ENCODE data around the gene PRSS16. TPM values are rescaled to one million over a fixed set of nuclear protein-coding genes. Genes with fewer than 3 reads are reported as not detected.

The PRSS16 gene
- total and polyA plus RNA-seq, 9 of the 15 experiments (the other 6 are each of a cell fraction or from before 2014, with no cell fraction given) = 4.5 to 21.3 (median 12.1) TPM

DNA sequence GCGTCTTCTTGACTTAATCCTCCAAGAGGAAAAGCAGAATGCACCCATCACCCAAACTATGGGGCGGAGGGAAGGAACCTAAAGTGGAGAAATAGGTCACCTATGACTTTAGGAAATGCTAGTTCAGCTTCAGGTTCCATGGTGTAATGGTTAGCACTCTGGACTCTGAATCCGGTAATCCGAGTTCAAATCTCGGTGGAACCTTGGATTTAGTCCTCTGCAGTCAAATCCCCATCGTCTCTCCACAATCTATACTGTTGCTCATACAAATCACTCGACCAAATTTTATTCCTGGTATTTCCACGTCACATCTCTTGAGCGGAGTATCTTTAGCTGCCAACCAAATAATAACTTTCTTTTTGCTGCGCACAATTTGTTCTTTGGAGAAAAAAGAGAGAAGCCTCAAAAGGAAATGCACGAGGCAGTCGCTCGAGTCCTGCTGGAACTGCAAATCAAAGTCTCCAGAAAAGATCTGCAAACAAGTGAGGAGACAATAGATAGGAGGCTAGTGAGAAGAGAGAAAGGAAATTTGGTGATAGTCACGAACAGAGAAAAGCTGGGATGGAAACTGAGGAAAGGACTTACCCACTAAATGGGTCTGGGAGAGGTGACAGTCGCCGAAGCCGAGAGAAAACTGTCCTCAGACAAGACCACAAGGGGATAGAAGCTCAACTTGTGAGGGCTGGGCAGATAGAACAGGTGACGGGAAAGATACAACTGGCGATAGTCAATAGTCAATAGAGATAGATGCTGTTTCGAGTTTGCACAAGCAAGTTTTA, 48.0 kb downstream of the PRSS16 start (continued):
- TF ChIP-seq ETV6 (IDR thresholded peaks at IDR 0.05; ENCODE audit: borderline replicate concordance in 1 of 2, low read depth in 2 of 2, low read length in 1 of 2) = no peak
- TF ChIP-seq ETV6 (CRISPR knock-in tag; IDR thresholded peaks at IDR 0.05; ENCODE audit: borderline replicate concordance) = no peak
- TF ChIP-seq SMARCC2 (IDR thresholded peaks at IDR 0.05; ENCODE audit: low read depth) = no peak
- TF ChIP-seq, protein P1, sequence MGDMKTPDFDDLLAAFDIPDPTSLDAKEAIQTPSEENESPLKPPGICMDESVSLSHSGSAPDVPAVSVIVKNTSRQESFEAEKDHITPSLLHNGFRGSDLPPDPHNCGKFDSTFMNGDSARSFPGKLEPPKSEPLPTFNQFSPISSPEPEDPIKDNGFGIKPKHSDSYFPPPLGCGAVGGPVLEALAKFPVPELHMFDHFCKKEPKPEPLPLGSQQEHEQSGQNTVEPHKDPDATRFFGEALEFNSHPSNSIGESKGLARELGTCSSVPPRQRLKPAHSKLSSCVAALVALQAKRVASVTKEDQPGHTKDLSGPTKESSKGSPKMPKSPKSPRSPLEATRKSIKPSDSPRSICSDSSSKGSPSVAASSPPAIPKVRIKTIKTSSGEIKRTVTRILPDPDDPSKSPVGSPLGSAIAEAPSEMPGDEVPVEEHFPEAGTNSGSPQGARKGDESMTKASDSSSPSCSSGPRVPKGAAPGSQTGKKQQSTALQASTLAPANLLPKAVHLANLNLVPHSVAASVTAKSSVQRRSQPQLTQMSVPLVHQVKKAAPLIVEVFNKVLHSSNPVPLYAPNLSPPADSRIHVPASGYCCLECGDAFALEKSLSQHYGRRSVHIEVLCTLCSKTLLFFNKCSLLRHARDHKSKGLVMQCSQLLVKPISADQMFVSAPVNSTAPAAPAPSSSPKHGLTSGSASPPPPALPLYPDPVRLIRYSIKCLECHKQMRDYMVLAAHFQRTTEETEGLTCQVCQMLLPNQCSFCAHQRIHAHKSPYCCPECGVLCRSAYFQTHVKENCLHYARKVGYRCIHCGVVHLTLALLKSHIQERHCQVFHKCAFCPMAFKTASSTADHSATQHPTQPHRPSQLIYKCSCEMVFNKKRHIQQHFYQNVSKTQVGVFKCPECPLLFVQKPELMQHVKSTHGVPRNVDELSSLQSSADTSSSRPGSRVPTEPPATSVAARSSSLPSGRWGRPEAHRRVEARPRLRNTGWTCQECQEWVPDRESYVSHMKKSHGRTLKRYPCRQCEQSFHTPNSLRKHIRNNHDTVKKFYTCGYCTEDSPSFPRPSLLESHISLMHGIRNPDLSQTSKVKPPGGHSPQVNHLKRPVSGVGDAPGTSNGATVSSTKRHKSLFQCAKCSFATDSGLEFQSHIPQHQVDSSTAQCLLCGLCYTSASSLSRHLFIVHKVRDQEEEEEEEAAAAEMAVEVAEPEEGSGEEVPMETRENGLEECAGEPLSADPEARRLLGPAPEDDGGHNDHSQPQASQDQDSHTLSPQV (IDR thresholded peaks at IDR 0.05) = peak; percentile 84
- TF ChIP-seq TEAD4 (IDR thresholded peaks at IDR 0.05; ENCODE audit: low read length) = peak; percentile 86
- TF ChIP-seq TEAD4 (CRISPR knock-in tag; IDR thresholded peaks at IDR 0.05; ENCODE audit: borderline replicate concordance) = no peak
- TF ChIP-seq NR4A1 (CRISPR knock-in tag; IDR thresholded peaks at IDR 0.05) = no peak
- TF ChIP-seq NR4A1 (tag; IDR thresholded peaks at IDR 0.05) = peak; percentile 50; the same call in 1 of the 2 replicates
- TF ChIP-seq, protein P2, sequence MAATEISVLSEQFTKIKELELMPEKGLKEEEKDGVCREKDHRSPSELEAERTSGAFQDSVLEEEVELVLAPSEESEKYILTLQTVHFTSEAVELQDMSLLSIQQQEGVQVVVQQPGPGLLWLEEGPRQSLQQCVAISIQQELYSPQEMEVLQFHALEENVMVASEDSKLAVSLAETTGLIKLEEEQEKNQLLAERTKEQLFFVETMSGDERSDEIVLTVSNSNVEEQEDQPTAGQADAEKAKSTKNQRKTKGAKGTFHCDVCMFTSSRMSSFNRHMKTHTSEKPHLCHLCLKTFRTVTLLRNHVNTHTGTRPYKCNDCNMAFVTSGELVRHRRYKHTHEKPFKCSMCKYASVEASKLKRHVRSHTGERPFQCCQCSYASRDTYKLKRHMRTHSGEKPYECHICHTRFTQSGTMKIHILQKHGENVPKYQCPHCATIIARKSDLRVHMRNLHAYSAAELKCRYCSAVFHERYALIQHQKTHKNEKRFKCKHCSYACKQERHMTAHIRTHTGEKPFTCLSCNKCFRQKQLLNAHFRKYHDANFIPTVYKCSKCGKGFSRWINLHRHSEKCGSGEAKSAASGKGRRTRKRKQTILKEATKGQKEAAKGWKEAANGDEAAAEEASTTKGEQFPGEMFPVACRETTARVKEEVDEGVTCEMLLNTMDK (IDR thresholded peaks at IDR 0.05; ENCODE audit: borderline replicate concordance, insufficient read depth, low read depth, low read length, poor library complexity, severe bottlenecking) = peak; percentile 48
- peak; percentile 89; the same call in 1 of the 2 replicates for TF ChIP-seq ILF3 (IDR thresholded peaks at IDR 0.05; ENCODE audit: borderline replicate concordance)
- TF ChIP-seq ZNF143 (CRISPR knock-in tag; IDR thresholded peaks at IDR 0.05) = no peak
- TF ChIP-seq, protein P3, sequence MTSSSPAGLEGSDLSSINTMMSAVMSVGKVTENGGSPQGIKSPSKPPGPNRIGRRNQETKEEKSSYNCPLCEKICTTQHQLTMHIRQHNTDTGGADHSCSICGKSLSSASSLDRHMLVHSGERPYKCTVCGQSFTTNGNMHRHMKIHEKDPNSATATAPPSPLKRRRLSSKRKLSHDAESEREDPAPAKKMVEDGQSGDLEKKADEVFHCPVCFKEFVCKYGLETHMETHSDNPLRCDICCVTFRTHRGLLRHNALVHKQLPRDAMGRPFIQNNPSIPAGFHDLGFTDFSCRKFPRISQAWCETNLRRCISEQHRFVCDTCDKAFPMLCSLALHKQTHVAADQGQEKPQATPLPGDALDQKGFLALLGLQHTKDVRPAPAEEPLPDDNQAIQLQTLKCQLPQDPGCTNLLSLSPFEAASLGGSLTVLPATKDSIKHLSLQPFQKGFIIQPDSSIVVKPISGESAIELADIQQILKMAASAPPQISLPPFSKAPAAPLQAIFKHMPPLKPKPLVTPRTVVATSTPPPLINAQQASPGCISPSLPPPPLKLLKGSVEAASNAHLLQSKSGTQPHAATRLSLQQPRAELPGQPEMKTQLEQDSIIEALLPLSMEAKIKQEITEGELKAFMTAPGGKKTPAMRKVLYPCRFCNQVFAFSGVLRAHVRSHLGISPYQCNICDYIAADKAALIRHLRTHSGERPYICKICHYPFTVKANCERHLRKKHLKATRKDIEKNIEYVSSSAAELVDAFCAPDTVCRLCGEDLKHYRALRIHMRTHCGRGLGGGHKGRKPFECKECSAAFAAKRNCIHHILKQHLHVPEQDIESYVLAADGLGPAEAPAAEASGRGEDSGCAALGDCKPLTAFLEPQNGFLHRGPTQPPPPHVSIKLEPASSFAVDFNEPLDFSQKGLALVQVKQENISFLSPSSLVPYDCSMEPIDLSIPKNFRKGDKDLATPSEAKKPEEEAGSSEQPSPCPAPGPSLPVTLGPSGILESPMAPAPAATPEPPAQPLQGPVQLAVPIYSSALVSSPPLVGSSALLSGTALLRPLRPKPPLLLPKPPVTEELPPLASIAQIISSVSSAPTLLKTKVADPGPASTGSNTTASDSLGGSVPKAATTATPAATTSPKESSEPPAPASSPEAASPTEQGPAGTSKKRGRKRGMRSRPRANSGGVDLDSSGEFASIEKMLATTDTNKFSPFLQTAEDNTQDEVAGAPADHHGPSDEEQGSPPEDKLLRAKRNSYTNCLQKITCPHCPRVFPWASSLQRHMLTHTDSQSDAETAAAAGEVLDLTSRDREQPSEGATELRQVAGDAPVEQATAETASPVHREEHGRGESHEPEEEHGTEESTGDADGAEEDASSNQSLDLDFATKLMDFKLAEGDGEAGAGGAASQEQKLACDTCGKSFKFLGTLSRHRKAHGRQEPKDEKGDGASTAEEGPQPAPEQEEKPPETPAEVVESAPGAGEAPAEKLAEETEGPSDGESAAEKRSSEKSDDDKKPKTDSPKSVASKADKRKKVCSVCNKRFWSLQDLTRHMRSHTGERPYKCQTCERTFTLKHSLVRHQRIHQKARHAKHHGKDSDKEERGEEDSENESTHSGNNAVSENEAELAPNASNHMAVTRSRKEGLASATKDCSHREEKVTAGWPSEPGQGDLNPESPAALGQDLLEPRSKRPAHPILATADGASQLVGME (CRISPR knock-in tag; IDR thresholded peaks at IDR 0.05) = no peak
- TF ChIP-seq SAFB2 (IDR thresholded peaks at IDR 0.05; ENCODE audit: borderline replicate concordance, low read depth, low read length, severe bottlenecking) = no peak
- no peak for TF ChIP-seq SAFB (IDR thresholded peaks at IDR 0.05; ENCODE audit: borderline replicate concordance, low read depth, low read length)
- TF ChIP-seq LARP7 (IDR thresholded peaks at IDR 0.05) = peak; percentile 90; the same call in 1 of the 2 replicates

All from K562 (cell line).